Body of pancreas (tissue), 4 donors: ENCODE measurements around the gene KCNMB1.

Experiments used
- CTCF ChIP-seq, 7 experiments: fragments of 450-650 bp in 4 of 7; fragments of 200-600 bp in 3 of 7; sonication (generic) in 3 of 7; IDR thresholded peaks; one replicate each; pipeline ENCODE4 v1.5.1; 2016 to 2019; ENCODE audit warnings: antibody characterized with exemption in 7 of 7
- POLR2A ChIP-seq, 3 donors: fragments of 450-650 bp; IDR thresholded peaks; one replicate each; pipeline ENCODE4 v1.6.1; 2016; ENCODE audit warnings: antibody characterized with exemption in 3 of 3, mild to moderate bottlenecking in 2 of 3

DNA sequence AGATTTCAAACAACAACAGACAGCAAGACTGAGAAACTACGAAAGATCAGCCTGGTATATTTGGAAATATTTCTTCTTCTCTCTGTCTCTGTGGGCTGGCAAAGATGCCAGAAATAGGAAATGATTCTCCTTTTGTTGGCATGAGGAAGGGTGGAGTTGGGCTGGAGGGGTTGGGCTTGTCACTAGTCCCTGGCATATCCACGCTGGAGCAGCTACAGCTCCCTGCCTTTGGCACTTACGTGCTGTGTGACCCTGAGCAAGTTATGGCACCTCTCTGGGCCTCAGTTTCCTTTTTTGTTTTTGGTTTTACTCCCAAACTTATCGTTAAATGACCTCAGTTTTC lies 354 bp upstream of the KCNMB1 start:
- TF ChIP-seq CTCF (IDR thresholded peaks at IDR 0.05) (no peak), POLR2A (IDR thresholded peaks at IDR 0.05) (no peak)
